Activated CD8-positive, alpha-beta memory T cell treated with anti-CD3 and anti-CD28 coated beads for 48 hours (primary cell): Measurements from ENCODE around the gene PACSIN2.
"Not testable (repeated sequence)": the region's sequence is repeated elsewhere in the genome, so short reads cannot be mapped to it uniquely, and the experiment has no call there.

Experiments
- DNase-seq, 3 experiments: peaks; one replicate each; pipeline ENCODE4 v3.0.0-alpha.2; 2020; ENCODE audit warnings: low read depth in 2 of 3, low spot score in 2 of 3

PACSIN2 gene

GRCh38 chr22:42928969-42929837 is 85.7 kb downstream of the PACSIN2 start:
- DNase-seq = no peak

GRCh38 chr22:42927966-42928365 is 87.0 kb downstream of the PACSIN2 start:
- no peak for DNase-seq

GRCh38 chr22:42926768-42927167 is 88.2 kb downstream of the PACSIN2 start:
- no peak for DNase-seq

GRCh38 chr22:42926104-42926503 is 88.8 kb downstream of the PACSIN2 start:
- no peak for DNase-seq

GRCh38 chr22:42925598-42925997 is 89.4 kb downstream of the PACSIN2 start:
- no peak for DNase-seq

GRCh38 chr22:42925031-42925430 is 89.9 kb downstream of the PACSIN2 start:
- not testable (repeated sequence) for DNase-seq

- DNase-seq = no peak
Observed at GRCh38 chr22:42924436-42924835, 90.5 kb downstream of the PACSIN2 start.

GRCh38 chr22:42922374-42923191 is 92.4 kb downstream of the PACSIN2 start:
- DNase-seq = no peak

GRCh38 chr22:42920101-42920820 is 94.7 kb downstream of the PACSIN2 start:
- no peak for DNase-seq

- no peak for DNase-seq
Observed at GRCh38 chr22:42919199-42919598, 95.8 kb downstream of the PACSIN2 start.

GRCh38 chr22:42918500-42918899 is 96.4 kb downstream of the PACSIN2 start:
- no peak for DNase-seq

- not testable (repeated sequence) for DNase-seq
Observed at GRCh38 chr22:42917358-42917757, 97.6 kb downstream of the PACSIN2 start.

GRCh38 chr22:42915980-42916765 is 98.8 kb downstream of the PACSIN2 start:
- DNase-seq = no peak

GRCh38 chr22:42914511-42915076 is 100.4 kb downstream of the PACSIN2 start:
- DNase-seq = no peak

- no peak for DNase-seq
Observed at GRCh38 chr22:42913874-42914510, 101.0 kb downstream of the PACSIN2 start.

- DNase-seq = no peak
Observed at GRCh38 chr22:42912059-42912458, 102.9 kb downstream of the PACSIN2 start.

GRCh38 chr22:42910221-42910942 is 104.6 kb downstream of the PACSIN2 start:
- DNase-seq = no peak

- no peak for DNase-seq
Observed at GRCh38 chr22:42909363-42910058, 105.4 kb downstream of the PACSIN2 start.

- DNase-seq = no peak
Observed at GRCh38 chr22:42908374-42908746, 106.6 kb downstream of the PACSIN2 start.
